ENCODE results near the gene UGT1A5. TPM values are rescaled to one million over a fixed set of nuclear protein-coding genes. Genes with fewer than 3 reads are reported as not detected.

The UGT1A5 gene
- total and polyA plus RNA-seq, 2 experiments from 2014 or later = not detected

DNA sequence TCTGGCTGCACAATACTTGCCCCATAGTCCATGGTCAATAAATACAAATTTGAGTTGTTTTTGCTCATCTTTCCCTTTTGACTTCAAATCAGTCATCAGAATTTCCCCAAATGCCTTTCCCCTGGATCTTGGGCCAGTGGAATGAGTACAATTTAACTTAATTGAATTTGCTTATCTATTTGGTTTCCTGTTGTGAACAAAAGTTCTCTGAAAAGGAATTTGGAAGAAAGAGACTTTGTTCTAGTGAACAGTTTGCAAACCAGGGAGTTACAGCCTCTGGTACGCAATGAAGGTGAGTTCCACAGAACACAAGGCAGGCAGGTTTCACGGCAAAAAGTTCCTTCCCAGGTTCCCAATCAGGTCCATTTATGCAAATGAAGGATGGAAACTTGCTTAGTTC, 46.1 kb downstream of the UGT1A5 start (continued):
- no peak for TF ChIP-seq JUNB (IDR thresholded peaks at IDR 0.05; ENCODE audit: unreplicated experiment)
- no peak for TF ChIP-seq NANOG (IDR thresholded peaks at IDR 0.05; ENCODE audit: borderline replicate concordance)

DNA sequence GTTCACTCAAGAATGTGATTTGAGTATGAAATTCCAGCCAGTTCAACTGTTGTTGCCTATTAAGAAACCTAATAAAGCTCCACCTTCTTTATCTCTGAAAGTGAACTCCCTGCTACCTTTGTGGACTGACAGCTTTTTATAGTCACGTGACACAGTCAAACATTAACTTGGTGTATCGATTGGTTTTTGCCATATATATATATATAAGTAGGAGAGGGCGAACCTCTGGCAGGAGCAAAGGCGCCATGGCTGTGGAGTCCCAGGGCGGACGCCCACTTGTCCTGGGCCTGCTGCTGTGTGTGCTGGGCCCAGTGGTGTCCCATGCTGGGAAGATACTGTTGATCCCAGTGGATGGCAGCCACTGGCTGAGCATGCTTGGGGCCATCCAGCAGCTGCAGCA, 47.3 kb downstream of the UGT1A5 start, which contains the start of gene UGT1A1:
Gene UGT1A1 (plus strand): TSS at position 228 of the 400 bp plus-strand sequence. CDS start 18 bp downstream, at position 246.
- no peaks in the 10 kb centered on the region for H4K20me1 ChIP-seq (replicated peaks; ENCODE audit: insufficient read depth)
- ATAC-seq (no peak), DNase-seq (ENCODE audit: low spot score) (no peak)
- no peaks in the 10 kb centered on the region for H3K79me2 ChIP-seq (replicated peaks; ENCODE audit: insufficient read depth)
- no peak within 1 kb of the TSS for H3K4me3 ChIP-seq
- H3K4me2 ChIP-seq = no peak within 1 kb of the TSS
- Mint-ChIP-seq H3K27me3 (ENCODE audit: insufficient read depth, low read depth, poor library complexity) (no peaks in the 10 kb centered on the region), H3K27ac (no peak within 1 kb of the TSS), H3K36me3 (ENCODE audit: low read depth) (no peaks in the 10 kb centered on the region), H3K4me3 (no peak within 1 kb of the TSS), H3K9me3 (peaks cover 4% of the 10 kb centered on the region; the same call in 1 of the 3 replicates), H3K4me1 (no peaks in the 10 kb centered on the region; the same call in 2 of the 3 replicates)
- H3F3A ChIP-seq (replicated peaks; ENCODE audit: low read depth) = no peaks in the 10 kb centered on the region
- TF ChIP-seq EZH2 (IDR thresholded peaks at IDR 0.05; ENCODE audit: low read depth, unreplicated experiment) (no peak), ZNF331 (CRISPR knock-in tag; IDR thresholded peaks at IDR 0.05; ENCODE audit: low read depth) (no peak), CREB1 (CRISPR knock-in tag; IDR thresholded peaks at IDR 0.05; ENCODE audit: low read depth) (no peak), JUNB (IDR thresholded peaks at IDR 0.05; ENCODE audit: unreplicated experiment) (no peak), NANOG (IDR thresholded peaks at IDR 0.05; ENCODE audit: borderline replicate concordance) (no peak), ZNF114 (CRISPR knock-in tag; IDR thresholded peaks at IDR 0.05) (no peak), EZH2phosphoT487 (IDR thresholded peaks at IDR 0.05; ENCODE audit: unreplicated experiment) (no peak), CTCF (conservative IDR thresholded peaks at IDR 0.05; ENCODE audit: low read depth in 2 of 2) (no peak), STAT1 (IDR thresholded peaks at IDR 0.05; ENCODE audit: unreplicated experiment) (no peak)
- TF ChIP-seq, protein P1, sequence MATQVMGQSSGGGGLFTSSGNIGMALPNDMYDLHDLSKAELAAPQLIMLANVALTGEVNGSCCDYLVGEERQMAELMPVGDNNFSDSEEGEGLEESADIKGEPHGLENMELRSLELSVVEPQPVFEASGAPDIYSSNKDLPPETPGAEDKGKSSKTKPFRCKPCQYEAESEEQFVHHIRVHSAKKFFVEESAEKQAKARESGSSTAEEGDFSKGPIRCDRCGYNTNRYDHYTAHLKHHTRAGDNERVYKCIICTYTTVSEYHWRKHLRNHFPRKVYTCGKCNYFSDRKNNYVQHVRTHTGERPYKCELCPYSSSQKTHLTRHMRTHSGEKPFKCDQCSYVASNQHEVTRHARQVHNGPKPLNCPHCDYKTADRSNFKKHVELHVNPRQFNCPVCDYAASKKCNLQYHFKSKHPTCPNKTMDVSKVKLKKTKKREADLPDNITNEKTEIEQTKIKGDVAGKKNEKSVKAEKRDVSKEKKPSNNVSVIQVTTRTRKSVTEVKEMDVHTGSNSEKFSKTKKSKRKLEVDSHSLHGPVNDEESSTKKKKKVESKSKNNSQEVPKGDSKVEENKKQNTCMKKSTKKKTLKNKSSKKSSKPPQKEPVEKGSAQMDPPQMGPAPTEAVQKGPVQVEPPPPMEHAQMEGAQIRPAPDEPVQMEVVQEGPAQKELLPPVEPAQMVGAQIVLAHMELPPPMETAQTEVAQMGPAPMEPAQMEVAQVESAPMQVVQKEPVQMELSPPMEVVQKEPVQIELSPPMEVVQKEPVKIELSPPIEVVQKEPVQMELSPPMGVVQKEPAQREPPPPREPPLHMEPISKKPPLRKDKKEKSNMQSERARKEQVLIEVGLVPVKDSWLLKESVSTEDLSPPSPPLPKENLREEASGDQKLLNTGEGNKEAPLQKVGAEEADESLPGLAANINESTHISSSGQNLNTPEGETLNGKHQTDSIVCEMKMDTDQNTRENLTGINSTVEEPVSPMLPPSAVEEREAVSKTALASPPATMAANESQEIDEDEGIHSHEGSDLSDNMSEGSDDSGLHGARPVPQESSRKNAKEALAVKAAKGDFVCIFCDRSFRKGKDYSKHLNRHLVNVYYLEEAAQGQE (IDR thresholded peaks at IDR 0.05; ENCODE audit: unreplicated experiment) = no peak
- TF ChIP-seq, protein P2, sequence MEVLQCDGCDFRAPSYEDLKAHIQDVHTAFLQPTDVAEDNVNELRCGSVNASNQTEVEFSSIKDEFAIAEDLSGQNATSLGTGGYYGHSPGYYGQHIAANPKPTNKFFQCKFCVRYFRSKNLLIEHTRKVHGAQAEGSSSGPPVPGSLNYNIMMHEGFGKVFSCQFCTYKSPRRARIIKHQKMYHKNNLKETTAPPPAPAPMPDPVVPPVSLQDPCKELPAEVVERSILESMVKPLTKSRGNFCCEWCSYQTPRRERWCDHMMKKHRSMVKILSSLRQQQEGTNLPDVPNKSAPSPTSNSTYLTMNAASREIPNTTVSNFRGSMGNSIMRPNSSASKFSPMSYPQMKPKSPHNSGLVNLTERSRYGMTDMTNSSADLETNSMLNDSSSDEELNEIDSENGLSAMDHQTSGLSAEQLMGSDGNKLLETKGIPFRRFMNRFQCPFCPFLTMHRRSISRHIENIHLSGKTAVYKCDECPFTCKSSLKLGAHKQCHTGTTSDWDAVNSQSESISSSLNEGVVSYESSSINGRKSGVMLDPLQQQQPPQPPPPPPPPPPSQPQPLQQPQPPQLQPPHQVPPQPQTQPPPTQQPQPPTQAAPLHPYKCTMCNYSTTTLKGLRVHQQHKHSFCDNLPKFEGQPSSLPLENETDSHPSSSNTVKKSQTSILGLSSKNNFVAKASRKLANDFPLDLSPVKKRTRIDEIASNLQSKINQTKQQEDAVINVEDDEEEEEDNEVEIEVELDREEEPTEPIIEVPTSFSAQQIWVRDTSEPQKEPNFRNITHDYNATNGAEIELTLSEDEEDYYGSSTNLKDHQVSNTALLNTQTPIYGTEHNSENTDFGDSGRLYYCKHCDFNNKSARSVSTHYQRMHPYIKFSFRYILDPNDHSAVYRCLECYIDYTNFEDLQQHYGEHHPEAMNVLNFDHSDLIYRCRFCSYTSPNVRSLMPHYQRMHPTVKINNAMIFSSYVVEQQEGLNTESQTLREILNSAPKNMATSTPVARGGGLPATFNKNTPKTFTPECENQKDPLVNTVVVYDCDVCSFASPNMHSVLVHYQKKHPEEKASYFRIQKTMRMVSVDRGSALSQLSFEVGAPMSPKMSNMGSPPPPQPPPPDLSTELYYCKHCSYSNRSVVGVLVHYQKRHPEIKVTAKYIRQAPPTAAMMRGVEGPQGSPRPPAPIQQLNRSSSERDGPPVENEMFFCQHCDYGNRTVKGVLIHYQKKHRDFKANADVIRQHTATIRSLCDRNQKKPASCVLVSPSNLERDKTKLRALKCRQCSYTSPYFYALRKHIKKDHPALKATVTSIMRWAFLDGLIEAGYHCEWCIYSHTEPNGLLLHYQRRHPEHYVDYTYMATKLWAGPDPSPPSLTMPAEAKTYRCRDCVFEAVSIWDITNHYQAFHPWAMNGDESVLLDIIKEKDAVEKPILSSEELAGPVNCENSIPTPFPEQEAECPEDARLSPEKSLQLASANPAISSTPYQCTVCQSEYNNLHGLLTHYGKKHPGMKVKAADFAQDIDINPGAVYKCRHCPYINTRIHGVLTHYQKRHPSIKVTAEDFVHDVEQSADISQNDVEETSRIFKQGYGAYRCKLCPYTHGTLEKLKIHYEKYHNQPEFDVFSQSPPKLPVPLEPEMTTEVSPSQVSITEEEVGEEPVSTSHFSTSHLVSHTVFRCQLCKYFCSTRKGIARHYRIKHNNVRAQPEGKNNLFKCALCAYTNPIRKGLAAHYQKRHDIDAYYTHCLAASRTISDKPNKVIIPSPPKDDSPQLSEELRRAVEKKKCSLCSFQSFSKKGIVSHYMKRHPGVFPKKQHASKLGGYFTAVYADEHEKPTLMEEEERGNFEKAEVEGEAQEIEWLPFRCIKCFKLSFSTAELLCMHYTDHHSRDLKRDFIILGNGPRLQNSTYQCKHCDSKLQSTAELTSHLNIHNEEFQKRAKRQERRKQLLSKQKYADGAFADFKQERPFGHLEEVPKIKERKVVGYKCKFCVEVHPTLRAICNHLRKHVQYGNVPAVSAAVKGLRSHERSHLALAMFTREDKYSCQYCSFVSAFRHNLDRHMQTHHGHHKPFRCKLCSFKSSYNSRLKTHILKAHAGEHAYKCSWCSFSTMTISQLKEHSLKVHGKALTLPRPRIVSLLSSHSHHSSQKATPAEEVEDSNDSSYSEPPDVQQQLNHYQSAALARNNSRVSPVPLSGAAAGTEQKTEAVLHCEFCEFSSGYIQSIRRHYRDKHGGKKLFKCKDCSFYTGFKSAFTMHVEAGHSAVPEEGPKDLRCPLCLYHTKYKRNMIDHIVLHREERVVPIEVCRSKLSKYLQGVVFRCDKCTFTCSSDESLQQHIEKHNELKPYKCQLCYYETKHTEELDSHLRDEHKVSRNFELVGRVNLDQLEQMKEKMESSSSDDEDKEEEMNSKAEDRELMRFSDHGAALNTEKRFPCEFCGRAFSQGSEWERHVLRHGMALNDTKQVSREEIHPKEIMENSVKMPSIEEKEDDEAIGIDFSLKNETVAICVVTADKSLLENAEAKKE (CRISPR knock-in tag; IDR thresholded peaks at IDR 0.05) = no peak
- TF ChIP-seq, protein P3, sequence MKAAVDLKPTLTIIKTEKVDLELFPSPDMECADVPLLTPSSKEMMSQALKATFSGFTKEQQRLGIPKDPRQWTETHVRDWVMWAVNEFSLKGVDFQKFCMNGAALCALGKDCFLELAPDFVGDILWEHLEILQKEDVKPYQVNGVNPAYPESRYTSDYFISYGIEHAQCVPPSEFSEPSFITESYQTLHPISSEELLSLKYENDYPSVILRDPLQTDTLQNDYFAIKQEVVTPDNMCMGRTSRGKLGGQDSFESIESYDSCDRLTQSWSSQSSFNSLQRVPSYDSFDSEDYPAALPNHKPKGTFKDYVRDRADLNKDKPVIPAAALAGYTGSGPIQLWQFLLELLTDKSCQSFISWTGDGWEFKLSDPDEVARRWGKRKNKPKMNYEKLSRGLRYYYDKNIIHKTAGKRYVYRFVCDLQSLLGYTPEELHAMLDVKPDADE (IDR thresholded peaks at IDR 0.05) = no peak
- H3K36me3 ChIP-seq (ENCODE audit: insufficient read depth) = no peaks in the 10 kb centered on the region
- no peaks in the 10 kb centered on the region for H3K4me1 ChIP-seq (ENCODE audit: insufficient read depth)
- H3K27me3 ChIP-seq (ENCODE audit: insufficient read depth) = no peaks in the 10 kb centered on the region
- H3K27ac ChIP-seq (ENCODE audit: low read depth) = no peak within 1 kb of the TSS
- no peaks in the 10 kb centered on the region; the same call in 1 of the 2 replicates for H3K9me2 ChIP-seq (ENCODE audit: insufficient read depth)
- H2AFZ ChIP-seq = no peak within 1 kb of the TSS

Data from GM23338 (cell line).